VCaP (cell line): ENCODE data around the gene TOE1.

Source experiments
- H3K27ac ChIP-seq: fragments of 450-650 bp; 2 replicates; pipeline ENCODE4 v1.5.1; 2017
- TF ChIP-seq, protein P1 (sequence below): fragments of 450-650 bp; conservative IDR thresholded peaks from 2 replicates; pipeline ENCODE4 v1.5.1; 2017; ENCODE audit warnings: mild to moderate bottlenecking, moderate library complexity

Gene TOE1

DNA sequence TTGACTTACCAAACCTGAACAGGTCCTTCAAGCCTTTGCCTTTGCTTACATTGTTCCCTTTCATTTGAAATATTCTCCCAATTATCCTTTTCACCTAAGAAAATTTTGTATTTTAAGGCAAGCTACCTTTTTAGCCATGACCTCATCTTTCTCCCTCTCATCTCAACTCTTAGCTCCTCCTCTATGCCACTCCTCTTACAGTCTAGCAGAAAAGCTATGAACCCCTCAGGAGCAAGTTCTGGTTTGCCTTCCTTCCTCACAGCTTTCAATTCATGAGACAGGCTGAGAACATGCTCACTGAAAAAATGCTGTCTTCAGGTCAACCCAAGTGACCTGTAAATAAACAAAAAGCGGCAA is 8.6 kb downstream of the TOE1 start:
- TF ChIP-seq, protein P1, sequence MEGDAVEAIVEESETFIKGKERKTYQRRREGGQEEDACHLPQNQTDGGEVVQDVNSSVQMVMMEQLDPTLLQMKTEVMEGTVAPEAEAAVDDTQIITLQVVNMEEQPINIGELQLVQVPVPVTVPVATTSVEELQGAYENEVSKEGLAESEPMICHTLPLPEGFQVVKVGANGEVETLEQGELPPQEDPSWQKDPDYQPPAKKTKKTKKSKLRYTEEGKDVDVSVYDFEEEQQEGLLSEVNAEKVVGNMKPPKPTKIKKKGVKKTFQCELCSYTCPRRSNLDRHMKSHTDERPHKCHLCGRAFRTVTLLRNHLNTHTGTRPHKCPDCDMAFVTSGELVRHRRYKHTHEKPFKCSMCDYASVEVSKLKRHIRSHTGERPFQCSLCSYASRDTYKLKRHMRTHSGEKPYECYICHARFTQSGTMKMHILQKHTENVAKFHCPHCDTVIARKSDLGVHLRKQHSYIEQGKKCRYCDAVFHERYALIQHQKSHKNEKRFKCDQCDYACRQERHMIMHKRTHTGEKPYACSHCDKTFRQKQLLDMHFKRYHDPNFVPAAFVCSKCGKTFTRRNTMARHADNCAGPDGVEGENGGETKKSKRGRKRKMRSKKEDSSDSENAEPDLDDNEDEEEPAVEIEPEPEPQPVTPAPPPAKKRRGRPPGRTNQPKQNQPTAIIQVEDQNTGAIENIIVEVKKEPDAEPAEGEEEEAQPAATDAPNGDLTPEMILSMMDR = no peak
- peak overlapping the region; percentile 63 for H3K27ac ChIP-seq

DNA sequence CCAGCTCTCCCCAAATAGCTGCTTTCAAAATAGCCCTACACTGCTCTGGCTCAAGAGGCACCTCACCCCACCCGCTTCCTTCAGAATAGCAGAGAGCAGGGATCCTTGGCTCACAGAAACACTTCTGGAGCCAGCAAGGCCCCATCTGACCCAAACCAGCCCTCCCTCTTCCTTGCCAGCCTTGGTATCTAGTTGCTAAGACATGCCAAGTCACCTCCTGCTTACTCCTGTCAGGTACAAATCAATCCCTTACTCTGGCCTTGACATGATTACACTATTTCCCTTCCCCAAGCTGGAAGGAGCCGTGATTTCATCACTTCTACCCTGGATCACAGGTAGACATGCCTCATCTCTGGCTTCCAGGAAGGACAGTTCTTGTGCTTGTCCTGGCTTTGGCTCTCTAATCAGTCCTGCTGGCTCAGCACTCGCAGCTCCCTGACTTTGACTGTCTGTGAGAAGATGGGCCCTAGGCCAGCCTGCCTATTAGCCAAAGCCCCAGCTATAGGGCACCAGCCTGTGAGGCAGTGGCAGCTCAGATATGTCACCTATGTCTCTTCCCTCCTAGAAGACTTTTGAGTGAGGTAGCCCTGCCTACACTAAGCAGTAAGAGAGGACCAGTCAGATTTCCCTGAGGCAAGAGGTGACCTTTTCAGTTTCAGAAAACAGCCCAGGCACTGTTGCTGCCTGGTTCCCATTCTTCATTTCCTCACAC is 9.2 kb downstream of the TOE1 start:
- TF ChIP-seq, protein P1 = no peak
- peak overlapping the region; percentile 63 for H3K27ac ChIP-seq

DNA sequence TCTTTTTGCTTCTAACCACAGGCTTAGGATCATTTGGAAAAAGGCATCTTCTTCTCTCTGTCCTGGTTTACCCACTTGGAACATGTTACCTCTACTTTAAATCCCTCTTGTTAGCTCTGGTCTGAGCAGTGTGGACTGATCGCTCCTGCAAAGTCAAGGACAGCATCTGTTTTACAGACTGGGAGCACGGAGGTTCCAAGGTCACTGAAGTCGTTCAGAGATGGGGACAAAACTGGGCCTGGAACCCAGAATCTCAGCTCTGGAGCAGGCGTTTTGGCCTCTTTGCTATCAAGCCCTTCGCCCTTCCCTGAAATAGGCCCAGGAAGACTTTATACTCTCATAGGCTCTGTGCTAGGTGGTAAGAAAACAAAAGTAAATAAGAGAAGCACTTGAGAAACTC is 11.5 kb downstream of the TOE1 start:
- no peak overlapping the region for H3K27ac ChIP-seq
- TF ChIP-seq, protein P1 = no peak

DNA sequence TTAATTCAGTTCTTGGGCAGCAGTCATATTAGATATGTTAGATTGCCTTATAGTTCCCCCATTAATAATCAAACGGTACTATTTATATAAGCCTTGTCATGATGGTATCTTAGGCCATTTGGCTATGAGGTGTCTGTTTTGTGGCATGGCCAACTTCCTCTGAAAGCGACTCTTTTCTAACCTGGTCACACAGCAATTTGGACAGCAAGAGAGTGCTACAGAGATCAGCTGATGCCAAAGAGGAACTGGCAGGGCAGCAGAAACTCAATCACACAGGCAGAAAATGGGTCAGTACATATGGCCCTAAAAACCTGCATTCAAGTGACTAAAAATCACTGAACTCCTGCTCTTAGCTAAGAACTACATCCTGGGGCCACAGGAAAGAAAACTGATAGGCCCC is 13.7 kb downstream of the TOE1 start:
- TF ChIP-seq, protein P1 = no peak

DNA sequence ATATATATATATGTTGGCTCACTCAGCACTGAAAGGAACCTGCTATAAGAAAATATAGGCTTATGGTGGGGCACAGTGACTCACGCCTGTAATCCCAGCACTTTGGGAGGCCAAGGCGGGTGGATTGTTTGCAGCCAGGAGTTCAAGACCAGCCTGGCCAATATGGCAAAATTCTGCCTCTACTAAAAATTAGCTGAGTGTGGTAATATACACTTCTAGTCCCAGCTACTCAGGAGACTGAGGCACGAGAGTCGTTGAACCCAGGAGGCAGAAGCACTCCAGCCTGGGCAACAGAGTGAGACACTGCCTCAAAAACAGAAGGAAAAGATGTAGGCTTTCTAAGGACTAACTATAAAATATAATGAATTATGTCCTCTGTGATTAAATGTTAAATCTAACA is 14.9 kb downstream of the TOE1 start:
- no peak overlapping the region for H3K27ac ChIP-seq
- TF ChIP-seq, protein P1 = no peak

More for the DNA sequence above, 13.7 kb downstream of the TOE1 start:
- peak overlapping the region; percentile 5; the same call in 1 of the 2 replicates for H3K27ac ChIP-seq

DNA sequence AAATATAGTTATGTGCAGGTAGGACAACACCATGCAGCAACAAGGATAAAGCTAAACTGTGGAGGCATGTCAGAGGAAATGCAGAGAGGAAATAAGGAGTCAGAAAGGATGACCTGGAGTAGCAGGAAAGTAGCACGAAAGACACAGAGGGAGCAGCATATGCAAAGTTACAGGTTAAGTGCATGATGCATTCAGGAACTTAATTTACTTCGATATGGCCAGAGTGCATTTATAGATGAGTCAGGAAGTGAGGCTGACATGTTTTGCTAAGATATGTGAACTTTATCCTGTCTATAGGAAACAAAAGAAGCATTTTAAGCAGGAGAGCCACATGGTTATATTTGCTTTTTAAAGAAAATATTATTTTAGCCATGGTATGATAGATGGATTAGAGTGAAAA is 15.7 kb downstream of the TOE1 start:
- no peak overlapping the region for H3K27ac ChIP-seq
- TF ChIP-seq, protein P1 = no peak

DNA sequence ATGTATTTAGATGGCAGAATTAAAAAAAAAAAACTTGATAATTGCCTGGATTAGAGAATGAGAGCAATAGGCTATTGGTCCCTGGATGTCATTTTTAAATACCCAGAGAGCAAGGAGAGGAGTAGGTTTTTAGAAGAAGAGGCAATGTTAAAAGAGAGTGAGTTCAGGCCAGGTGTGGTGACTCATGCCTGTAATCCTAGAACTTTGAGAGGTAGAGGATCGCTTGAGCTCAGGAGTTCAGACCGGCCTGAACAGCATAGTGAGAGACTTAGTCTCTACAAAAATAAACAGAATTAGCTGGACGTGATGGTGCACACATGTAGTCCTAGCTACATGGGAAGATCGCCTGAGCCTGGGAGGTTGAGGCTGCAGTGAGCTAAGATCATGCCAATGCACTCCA is 16.2 kb downstream of the TOE1 start:
- TF ChIP-seq, protein P1 = no peak
- H3K27ac ChIP-seq = no peak overlapping the region
